CD4-positive, alpha-beta T cell treated with Interleukin-12 subunit alpha and Interleukin-12 subunit beta, for 1 hour (primary cell): ENCODE results near the gene MAN1C1.
A peak's percentile ranks its signal among the peaks of the same experiment; 100 is the strongest.

Source experiments
- DNase-seq: peaks from one replicate; pipeline ENCODE4 v3.0.0-alpha.2; 2020

The MAN1C1 gene

DNA sequence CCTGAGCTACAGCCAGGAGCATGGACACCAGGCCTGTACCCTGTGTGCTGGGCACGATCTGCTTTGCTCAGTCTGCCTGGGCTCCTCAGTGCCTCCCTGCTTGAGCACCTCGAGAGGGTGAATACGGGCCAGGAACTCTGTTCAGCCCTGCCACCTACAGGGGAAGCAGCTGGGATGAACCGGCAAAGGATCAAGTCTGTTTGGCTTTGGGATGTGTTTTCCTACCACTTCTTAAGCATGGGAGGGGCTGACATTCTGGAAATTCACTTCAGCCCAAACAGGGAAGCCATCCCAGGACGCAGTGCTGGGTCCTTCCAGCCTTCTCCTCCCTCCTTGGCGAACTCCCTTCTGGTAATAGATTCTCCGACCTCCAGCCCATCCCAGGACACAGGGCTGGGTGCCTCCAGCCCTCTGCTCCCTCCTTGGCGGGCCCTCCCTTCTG lies 127.6 kb downstream of the MAN1C1 start:
- DNase-seq, result no peak

DNA sequence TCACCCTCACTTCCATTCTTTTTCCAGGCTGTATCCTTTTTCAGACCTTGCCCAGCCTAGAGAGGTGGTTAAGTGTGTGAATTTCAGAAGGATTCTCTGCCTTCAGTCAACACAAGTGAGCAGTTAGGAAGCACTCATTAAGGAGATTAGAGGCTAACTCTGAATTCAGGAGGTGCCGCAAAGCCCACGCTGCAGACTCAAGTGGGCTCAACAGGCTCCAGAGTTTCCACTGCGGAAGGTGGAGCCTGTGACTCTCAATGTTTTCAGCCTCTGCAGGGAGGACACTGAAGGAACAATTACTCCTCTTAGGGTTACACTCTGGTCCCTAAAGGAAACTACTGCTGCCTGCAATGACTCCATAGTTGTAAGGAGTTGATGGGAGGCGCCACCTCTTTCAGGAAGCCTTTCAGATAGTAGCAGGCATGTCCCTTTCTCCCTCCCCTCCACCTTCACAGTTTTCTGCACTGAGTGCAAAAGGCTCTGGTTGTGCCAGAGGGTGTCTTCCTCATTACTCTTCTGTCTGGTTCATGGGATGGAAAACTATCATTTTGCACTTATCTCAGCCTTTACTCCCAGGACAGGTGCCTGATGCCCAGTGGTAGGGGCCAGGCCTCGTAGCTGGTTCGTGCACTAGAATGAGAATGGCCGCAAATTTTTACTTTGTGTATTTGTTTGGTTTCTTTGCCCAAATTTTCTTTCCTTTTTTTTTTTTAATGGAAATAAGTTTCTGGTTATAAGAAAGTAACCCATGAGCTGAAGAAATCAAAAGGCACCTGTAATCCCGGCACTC lies 128.2 kb downstream of the MAN1C1 start:
- DNase-seq, result no peak

DNA sequence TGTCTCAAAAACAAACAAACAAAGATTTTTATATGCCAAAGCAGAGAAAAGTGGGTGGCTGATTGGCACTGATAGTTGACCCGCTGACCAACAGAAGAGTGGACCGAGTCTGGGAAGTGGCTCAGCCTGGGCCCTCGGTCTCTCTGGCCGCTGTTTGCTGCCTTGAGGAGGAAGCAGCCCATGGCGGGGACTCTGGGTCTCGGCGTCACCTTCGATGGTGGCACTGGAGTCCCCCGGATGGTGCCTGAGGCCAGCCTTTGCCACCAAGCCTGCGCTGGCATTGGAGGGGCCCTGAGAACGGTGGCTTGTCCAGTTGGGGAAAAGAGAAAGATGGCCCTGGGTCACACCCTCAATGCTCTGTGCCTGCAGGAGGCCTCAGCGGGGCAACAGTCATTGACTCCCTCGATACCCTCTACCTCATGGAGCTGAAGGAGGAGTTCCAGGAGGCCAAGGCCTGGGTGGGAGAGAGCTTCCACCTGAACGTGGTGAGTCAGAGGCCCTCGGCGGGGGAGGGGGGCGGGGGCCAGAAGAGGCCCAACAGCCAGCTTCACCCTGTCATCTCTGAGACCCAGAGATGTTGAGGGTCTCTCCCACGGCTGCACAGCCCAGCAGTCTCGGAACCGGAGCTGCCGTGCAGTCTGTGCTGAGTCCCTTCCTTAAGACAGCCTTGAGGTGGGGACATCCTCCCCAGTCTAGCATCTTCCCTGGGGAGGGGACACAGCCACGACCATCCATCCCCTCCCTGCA lies 129.9 kb downstream of the MAN1C1 start:
- DNase-seq, result no peak

DNA sequence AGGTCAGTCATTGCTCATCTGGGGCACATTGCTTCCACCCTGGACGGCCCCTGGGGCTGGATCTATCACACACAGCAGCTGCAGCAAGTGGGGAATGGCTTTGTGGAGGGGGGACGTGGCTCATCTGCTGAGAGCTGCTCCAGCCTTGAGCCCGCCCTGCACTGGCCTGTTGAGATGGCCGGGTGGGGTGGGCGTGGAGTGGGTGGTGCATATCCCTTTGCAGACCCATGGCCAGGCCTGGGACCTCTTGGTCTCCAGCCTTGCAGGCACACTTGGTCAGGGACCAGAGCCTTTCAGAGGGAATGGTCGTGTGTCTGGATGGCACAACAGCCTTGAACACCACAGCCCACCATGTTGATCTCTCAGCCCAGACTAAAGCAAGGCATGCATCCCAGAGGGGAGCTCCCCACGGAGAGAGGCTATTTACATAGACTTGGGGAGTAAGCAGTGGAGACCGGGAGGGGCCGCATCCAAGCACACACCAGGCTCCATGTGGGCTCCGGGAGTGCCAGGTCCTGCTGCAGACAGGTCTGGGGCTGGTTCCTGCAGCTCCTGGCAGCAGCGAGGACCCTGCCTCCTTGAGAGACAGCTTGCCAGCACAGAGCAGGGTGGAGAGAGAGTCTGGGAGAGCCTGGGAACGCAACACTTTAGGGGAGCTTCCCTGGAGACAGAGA lies 130.6 kb downstream of the MAN1C1 start:
- DNase-seq, result no peak

DNA sequence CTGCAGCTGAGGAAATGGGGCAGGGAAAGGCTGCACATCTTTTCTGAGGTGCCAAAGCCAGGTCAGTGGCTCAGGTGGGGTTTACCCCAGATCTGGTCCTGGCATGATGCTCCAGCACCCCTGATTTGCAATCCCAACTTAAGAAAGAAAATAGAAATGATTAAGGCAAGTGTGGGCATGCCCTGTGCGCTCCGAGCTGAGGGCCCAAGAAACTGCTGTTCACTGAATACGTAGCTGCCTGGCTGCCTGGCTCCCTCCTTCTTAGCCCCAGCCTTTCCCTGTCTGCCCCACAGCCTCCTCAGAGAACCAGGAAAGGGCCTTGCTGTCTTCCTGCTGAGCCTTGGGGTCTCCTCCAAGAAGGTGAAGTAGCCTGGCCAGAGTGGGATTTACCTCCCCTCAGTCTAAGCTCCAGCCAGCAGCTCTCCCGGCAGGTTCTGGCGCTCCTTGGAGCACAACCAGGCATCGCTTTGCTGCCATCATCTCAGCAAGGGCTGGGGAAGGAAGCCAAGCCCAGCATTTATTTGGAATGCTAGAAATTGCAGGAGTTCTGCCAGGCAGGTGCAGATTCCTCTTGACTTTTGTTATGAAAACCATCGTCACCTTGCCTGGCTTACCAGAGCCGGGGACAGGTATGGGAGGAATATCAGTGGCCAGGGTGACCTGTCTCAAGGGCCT lies 132.1 kb downstream of the MAN1C1 start:
- no peak for DNase-seq

DNA sequence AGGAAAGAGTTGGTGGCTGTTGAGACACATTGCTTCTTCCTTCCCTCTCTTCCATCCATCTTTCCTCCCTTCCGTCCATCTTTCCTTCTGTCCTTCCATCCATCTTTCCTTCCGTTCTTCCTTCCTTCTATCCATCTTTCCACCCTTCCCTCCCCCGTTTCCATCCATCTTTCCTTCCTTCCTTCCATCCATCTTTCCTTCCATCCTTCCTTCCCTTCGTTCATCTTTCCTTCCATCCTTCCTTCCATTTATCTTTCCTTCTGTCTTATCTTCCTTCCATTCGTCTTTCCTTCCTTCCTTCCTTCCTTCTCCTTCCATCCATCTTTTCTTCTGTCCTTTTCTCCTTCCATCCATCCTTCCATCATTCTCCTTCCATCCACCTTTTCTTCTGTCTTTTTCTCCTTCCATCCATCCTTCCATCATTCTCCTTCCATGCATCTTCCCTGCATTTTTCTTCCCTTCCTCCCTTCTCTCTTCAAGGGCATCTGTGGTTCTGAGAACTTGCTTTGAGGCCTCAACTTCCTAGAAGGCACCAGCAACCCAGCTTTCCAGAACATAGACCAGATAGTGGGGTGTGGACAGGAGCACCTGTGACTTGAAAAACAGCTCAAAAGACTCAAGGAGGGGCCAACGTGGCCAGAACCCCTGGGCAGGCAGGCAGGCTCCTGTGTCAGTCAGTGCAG lies 134.5 kb downstream of the MAN1C1 start:
- DNase-seq, result no peak

DNA sequence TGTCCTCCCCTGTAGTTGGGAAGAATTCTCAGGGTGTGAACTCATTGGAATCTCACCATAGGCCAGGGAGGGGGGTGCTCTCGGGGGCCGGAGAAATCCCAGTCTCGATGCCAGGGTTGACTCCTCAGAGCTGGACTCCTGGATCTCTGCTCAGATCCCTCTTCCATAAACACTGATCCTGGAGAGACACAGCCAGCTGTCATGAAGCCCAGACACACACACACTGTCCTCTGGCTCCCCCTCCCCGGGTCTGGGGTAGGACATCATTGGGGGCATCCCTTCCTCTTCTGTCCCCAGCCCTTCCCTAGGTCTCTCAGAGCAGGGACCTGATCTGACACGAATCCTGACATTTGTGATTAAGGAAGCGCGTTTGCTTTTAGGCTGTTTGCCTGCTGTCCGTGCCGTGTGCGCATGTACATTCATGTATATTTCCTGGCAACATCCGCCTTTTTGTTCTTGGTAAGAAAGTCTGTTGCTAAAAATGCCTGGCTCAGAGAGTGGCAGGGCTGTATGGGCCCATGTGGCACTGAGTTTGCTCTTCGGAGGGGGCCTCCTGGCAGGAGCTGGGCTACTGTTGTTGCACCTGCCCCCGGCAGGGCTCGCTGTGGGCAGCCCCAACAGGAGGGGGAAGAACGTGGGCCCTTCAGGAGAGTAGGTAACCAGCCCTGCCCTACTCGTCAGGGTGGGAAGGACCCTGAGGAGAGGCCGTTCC lies 138.0 kb downstream of the MAN1C1 start:
- peak; percentile 9 for DNase-seq

DNA sequence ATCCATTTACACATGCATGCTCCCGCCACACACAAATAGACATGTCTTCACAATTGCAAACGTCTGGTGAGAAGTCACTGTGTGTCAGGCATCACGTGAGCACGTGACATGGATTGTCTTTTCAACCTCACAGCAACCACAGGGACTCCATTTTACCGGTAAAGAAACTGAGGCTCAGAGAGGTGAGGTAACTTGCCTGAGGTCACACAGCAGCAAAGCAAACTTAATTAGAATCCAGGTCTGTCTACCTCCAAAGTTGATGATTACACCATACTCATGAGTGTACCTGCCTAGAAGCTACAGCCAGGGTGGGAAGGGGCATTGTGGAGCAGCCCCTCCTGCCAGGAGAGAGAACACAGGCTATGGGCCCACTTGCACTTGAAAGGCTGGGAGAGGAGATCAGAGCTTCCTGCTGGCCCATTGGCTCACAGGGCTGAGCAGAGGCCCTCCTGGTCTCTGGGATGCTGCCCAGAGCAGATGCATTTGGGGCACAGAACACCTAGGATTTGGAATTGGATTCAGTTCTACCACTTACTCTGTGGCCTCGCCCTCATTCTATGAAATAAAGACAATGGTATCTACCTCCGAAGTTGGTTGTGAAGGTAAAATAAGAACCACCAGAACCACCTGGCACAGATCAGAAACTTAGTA lies 139.0 kb downstream of the MAN1C1 start:
- DNase-seq, result no peak

DNA sequence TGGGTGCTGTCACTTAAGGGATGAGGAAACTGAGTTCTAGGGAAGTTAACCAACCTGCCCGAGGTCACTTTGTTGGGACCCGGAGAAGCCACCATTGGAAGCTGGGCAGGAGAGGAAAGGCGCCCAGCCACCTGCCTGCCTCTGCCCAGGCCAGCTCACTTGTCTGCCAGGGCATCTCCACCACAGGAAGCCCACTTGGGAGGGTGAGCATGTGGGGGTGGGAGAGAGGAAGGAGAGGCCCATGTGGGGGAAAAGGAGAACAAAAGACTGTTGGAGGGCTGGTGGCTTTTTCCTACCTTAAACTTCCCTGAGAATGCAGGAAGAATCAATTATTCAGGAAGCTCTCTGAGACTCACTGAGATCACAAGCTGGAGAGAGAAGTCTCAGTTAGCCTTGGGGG lies 139.6 kb downstream of the MAN1C1 start:
- no peak for DNase-seq

DNA sequence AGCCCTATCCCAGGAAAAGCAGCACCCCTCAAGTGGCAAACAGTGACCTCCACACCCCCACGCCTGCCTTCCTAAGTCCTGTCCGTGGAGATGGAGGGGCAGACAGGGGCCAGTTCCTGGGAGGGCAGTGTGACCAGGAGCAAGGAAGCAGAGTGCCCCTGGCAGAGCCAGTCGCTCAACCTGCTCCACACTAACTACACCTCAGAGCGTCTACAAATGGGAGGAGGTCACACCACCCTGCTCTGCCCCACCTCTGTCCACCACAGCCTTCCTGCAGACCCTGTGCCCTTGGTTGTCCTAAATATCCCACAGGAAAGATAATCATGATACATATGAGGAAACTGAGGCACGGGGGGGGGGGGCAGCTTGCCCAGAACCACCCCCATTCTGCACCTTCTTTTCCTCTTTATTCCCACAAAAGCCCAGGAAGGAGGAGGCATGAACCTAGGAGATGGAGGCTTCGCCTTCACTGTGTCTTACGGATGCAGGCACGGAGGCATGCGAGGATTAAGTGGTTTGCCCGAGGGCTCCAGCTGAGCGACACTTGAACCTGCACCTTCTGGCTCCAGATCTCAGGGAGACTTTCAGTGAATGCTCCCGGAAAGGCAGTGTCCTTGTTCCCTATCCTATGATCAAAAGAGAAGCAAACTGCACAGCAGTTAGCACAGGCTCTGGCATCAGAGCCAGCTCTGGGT lies 140.7 kb downstream of the MAN1C1 start:
- no peak for DNase-seq

DNA sequence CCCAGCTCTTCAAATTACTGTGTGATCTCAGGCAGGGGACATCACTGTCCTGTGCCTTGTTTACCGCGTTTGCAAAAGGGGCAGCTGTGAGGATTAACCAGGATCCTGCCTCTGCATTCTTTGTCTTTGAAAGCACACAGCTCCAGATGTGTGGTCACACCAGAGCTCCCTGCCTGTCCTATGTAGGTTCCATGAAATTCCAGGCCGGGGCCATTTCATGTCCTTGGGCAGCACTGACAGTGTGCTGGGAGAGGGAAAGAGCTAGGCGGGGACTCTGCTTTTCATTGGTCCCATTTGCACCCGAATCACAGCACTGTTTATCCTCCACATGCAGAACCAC lies 141.2 kb downstream of the MAN1C1 start:
- no peak for DNase-seq

DNA sequence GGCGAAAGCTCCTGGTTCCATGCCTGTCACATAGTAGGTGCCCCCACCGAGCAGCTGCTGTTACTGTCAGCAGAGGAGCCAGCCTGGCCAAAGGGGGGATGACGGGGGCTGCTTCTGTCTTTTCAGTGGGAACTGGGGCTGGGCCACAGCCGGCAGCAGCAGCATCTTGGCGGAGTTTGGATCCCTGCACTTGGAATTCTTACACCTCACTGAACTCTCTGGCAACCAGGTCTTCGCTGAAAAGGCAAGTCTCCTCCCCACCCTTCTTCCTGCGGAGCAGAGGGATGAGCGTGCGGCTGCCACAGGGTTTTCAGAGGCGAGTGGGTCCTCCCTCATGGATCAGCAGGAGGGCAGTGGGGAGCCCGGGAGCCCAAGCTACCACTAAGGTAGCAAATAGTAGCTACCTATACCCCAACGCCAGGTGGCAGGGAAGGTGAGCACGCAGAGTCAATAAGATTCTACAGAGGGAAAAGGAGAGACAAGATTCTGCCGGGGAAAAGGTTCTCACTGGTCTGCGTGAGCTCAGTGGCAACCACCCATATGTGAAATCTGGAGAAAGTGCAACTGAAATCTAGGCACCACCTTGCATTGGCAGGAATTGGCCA lies 142.0 kb downstream of the MAN1C1 start:
- no peak for DNase-seq

DNA sequence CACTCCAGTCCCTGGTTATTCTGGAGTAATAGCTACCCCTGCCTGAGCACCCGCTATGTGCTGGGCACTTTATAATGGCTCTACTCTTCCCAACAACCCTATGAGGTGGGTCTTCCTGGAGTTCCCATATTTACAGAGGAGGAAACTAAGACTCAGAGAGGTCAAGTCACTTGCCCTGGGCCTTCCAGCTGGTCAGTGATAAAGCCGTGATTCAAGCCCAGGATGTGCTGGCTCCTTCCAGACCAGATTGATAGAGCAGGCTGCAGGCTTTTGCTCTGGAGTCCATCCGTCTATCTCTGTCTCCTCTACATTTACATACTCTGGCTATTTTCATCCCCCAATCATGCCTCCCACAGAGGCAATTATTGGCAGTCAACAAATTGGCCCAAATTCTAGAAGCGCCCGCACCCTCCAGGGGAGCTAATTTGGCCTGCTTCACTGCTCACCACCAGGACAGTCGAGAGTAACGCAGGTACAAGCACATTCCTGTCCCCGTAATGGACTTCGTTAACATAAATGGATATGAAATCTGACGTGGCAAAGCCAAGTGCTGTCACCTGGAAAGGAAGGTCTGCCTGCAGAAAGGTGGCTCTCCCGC lies 143.6 kb downstream of the MAN1C1 start:
- no peak for DNase-seq

DNA sequence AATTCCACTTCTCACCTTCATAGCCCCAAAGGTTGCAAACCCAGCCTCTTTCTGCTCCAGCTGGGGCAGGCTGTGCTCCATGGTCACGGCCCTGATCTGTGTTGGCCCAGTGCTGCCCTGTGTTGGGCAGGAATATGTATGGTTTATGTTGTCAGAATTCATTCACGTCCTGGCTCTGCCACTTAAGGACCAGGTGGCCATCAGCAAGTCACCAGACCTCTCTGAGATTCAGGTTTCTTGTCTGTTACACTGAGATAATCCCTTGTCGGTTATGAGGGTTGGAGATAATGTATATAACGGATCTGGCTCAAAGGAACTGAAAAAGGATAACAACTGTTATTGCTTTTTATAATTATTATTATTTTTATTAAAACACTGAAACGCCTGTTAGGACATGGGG lies 144.3 kb downstream of the MAN1C1 start:
- no peak for DNase-seq

DNA sequence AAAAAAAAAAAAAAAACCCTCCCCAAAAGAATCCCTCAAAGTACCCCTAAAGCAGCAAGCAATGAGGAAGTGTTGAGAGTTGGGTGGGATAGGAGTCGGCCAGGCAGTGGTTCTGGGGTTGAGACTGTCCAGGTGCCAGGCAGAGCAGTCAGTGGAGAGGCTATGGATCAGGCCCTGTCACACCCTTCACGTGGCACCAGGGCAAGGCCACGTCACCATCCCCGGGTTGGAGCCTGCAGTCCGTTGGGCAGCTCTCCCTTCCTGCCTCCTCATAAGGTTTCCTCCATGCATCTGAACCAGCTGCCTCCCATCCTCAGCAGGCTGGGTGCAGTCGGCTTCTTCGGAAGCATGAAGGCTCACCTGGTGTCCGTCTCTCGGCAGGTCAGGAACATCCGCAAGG lies 146.9 kb downstream of the MAN1C1 start:
- no peak for DNase-seq

DNA sequence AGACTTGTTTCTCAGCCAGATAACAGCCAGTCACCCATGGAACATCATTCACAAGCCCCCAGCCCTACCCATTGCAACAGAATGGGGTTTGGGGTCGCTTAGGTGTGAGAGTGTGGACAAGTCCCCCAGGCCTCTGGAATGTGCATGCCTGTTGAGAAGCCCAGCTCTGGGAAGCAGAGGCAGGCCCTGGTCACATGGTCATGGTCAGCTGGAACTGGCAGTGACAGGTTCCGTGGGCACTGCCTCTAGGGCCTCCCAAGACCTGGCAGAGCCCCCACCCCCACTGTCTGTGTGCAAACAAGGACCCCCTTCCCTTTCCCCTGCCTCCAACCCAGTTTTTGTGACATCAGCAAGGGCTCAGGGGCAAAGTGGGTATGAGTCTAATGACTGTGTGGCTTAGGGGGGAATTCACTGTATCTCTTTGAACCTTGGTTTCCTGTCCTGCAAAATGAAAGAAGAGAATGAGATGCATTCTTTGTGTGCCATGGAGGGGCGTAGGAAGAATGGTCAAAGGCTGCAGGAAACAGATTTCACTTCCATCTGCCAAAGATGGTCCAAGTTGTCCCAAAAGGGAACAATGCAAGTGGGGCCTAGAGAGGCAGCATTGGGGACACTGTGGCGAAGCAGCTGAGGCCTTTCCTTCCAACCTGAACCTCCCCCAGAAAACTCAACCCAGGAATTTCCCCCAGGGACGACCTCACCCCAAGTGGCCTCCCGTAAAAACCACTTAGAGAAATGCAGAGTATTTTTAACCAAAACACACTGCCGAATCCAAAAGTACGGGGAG lies 148.7 kb downstream of the MAN1C1 start:
- no peak for DNase-seq

DNA sequence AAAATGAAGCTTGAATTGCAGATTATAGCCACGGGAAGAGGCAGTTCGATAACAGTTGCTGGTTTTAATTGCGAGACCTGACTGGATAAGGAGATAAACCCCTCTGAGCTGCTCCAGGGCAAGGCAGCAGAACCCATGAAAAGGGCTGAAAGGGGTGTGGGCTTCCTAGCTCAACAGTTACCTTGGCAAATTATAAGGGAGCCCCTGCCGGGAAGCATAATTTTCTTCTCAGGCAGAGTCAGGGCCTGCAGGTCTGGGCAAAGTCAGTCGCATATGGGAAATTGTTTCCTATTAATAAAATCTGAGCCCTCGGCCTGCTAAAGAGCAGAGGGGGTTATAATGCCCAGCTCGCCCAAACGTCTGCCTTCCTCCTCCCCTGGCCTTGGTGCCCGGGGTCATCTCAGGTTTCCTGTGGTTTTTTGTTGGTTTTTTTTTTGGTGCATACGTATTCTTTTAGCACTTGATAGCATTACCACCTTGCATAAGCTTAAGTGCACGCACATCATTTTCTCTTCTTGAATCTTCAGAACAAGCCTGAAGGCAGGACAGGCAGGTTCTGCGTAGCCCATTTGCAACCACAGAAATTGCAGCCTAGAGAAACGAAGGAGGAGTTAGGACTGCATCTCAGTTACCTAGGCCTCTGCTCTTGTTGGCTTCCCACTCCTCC lies 149.5 kb downstream of the MAN1C1 start:
- DNase-seq, result no peak

DNA sequence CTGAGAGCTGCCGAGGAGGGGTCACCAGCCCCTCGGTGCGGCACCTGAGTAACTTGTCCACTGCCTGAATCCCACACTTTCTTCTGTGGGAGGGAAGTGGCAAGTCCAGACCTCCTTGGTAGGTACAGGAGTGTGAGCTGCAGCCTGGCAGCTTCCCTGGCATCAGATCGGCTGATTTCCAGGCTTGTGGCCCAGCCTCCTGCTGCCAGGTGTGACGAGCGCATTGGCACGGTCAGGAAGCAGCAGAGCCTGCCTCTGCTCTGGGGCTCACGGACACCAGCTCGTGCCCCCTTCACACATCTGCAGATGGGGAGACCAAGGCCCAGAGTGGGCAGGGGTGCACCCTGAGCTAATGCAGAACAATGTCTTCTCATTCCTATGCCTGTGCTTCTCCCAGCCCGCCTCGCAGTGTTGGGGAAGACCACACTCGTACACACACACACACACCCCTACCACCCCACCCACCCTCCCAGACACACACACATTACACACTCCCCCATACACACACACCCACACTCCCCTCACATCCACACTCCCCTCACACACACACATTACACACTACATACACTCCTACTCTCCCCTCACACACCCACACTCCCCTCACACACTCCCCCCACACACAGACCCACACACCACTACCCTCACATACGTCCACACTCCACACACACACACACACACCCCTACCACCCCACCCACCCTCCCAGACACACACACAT lies 150.3 kb downstream of the MAN1C1 start:
- no peak for DNase-seq
